Loucy (cell line): ENCODE results near the gene PDPN.

ENCODE experiments used
- H2AFZ ChIP-seq: fragments of 200-600 bp; sonication (generic); 2 replicates; pipeline ENCODE4 v1.6.0; 2016; ENCODE audit warnings: antibody characterized with exemption, mild to moderate bottlenecking, low read length, moderate library complexity
- H3F3A ChIP-seq: fragments of 200-600 bp; 2 replicates; pipeline ENCODE4 v1.6.0; 2016; ENCODE audit warnings: antibody characterized with exemption, low read depth, mild to moderate bottlenecking
- H3K27me3 ChIP-seq: fragments of 200-600 bp; sonication (generic); 2 replicates; pipeline ENCODE4 v1.6.1; 2014; ENCODE audit warnings: low read length, mild to moderate bottlenecking; ENCODE audit not compliant: insufficient read depth, poor library complexity, severe bottlenecking
- H3K36me3 ChIP-seq: fragments of 200-600 bp; sonication (generic); 2 replicates; pipeline ENCODE4 v1.6.1; 2016; ENCODE audit warnings: low read length; ENCODE audit not compliant: insufficient read depth
- H3K4me1 ChIP-seq: fragments of 200-600 bp; sonication (generic); 2 replicates; pipeline ENCODE4 v1.5.1; 2014; ENCODE audit warnings: low read length, mild to moderate bottlenecking; ENCODE audit not compliant: insufficient read depth, poor library complexity, severe bottlenecking
- H3K4me2 ChIP-seq: fragments of 200-600 bp; sonication (generic); 2 replicates; pipeline ENCODE4 v1.6.0; 2014; ENCODE audit warnings: antibody characterized with exemption, low read length, low read depth, mild to moderate bottlenecking; ENCODE audit not compliant: poor library complexity, severe bottlenecking
- H3K4me3 ChIP-seq: fragments of 200-600 bp; sonication (generic); 2 replicates; pipeline ENCODE4 v1.5.1; 2014; ENCODE audit warnings: low read length, mild to moderate bottlenecking, mixed read lengths; ENCODE audit not compliant: poor library complexity, severe bottlenecking
- H3K79me2 ChIP-seq: fragments of 200-600 bp; sonication (generic); 2 replicates; pipeline ENCODE4 v1.6.1; 2014; ENCODE audit warnings: low read length; ENCODE audit not compliant: insufficient read depth
- H3K9ac ChIP-seq: fragments of 200-600 bp; sonication (generic); 2 replicates; pipeline ENCODE4 v1.6.0; 2014; ENCODE audit warnings: mild to moderate bottlenecking, low read depth, low read length, moderate library complexity; ENCODE audit not compliant: poor library complexity, severe bottlenecking
- H3K9me2 ChIP-seq: fragments of 200-600 bp; sonication (generic); replicated peaks from 2 replicates; pipeline ENCODE4 v1.6.1; 2016; ENCODE audit warnings: low read depth, low read length, mixed read lengths
- H3K9me3 ChIP-seq: fragments of 200-600 bp; sonication (generic); 2 replicates; pipeline ENCODE4 v1.6.1; 2014; ENCODE audit warnings: mild to moderate bottlenecking, antibody characterized with exemption, low read length, low read depth; ENCODE audit not compliant: insufficient read depth
- H4K20me1 ChIP-seq: fragments of 200-600 bp; sonication (generic); 2 replicates; pipeline ENCODE4 v1.6.0; 2014; ENCODE audit warnings: antibody characterized with exemption, low read length, mild to moderate bottlenecking; ENCODE audit not compliant: insufficient read depth, poor library complexity, severe bottlenecking
- EZH2phosphoT487 ChIP-seq: fragments of 200-600 bp; IDR thresholded peaks from 2 replicates; pipeline ENCODE4 v1.6.1; 2018; ENCODE audit warnings: antibody characterized with exemption, mild to moderate bottlenecking, moderate library complexity, borderline replicate concordance
- TF ChIP-seq, protein P1 (sequence below): fragments of 200-600 bp; sonication (generic); conservative IDR thresholded peaks from 2 replicates; pipeline ENCODE4 v1.5.1; 2014; ENCODE audit warnings: mild to moderate bottlenecking, antibody characterized with exemption, low read length

PDPN gene

DNA sequence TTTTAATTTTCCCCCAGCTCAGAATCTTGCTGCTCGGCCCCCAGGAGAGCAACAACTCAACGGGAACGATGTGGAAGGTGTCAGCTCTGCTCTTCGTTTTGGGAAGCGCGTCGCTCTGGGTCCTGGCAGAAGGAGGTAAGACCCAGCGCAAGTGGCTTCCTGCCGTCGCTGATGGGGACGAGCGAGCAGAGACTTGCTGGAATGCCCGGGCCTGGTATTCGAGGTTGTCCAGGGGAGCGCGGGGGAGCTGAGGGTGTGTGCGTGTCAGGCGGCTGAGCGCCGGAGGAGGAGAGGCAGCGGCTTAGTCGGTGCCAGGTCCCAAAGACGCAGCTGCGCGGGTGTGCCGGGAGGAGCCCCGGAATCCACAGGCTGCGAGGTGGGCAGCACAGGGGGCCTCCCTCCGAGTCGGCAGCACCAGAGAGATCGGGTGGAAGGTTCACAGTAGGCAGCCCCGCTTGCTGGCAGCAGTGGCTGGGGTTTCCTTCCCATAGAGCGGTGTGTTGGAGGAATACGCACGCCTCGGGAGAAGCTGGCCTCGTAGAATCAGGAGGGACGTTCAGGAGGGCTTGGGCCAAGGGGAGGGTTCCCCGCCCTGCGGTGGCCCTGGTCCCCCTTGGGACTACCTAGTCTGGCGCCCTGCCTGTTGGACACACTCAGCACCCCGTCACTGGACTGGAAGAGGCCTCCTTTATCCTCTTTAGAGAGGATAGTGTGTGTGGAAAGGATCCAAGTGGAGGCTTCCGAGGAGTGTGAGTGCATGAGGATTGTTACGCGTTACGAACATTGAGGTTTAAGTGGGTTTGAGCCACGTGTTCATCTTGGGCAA, 547 bp downstream of the PDPN start:
- Histone ChIP-seq H3K9ac (no peak overlapping the region), H3K4me2 (no peak overlapping the region), H3K4me1 (no peaks in the 10 kb centered on the region), H3K9me2 (no peaks in the 10 kb centered on the region), H2AFZ (no peak overlapping the region), H4K20me1 (no peaks in the 10 kb centered on the region), H3K27me3 (no peaks in the 10 kb centered on the region), H3F3A (no peaks in the 10 kb centered on the region), H3K79me2 (no peaks in the 10 kb centered on the region), H3K9me3 (no peaks in the 10 kb centered on the region), H3K4me3 (no peak overlapping the region), H3K36me3 (no peaks in the 10 kb centered on the region)
- TF ChIP-seq, protein P1, sequence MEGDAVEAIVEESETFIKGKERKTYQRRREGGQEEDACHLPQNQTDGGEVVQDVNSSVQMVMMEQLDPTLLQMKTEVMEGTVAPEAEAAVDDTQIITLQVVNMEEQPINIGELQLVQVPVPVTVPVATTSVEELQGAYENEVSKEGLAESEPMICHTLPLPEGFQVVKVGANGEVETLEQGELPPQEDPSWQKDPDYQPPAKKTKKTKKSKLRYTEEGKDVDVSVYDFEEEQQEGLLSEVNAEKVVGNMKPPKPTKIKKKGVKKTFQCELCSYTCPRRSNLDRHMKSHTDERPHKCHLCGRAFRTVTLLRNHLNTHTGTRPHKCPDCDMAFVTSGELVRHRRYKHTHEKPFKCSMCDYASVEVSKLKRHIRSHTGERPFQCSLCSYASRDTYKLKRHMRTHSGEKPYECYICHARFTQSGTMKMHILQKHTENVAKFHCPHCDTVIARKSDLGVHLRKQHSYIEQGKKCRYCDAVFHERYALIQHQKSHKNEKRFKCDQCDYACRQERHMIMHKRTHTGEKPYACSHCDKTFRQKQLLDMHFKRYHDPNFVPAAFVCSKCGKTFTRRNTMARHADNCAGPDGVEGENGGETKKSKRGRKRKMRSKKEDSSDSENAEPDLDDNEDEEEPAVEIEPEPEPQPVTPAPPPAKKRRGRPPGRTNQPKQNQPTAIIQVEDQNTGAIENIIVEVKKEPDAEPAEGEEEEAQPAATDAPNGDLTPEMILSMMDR, result no peak

DNA sequence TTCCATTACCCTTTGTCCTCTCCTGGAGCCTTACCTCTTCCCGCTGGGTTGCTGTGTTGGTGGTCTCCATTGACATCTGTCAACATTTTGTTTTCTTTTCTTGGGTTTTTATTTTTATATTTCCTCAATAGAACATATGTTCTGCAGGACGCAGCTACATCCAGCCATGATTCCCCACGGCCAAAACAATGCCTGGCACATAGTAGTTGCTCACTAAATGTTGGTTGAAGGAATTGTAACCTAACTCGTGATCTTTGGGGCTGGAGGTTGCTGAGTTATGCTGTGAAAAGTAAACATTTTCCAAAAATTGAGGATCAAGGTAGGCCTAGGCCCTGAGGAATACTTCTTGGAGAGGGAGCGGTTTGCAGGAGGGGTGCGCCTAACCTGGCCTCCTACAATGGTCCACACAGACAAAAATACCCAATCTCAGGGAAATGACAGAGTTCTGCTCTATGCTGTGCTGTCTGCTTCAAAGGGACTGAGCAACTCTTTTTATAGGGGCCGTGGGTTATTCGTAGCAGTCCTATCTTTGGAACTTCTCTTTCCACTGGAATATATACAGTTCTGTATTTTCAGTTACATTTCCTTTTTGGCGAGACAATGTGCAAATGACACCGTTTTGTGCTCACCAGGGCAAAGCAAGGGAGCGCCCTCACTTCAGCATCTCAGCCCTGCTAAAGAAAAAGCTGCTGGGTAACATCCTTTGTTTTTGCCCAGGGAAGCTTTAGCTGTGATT, 1.4 kb downstream of the PDPN start:
- Histone ChIP-seq H3F3A (no peaks in the 10 kb centered on the region), H3K36me3 (no peaks in the 10 kb centered on the region), H3K27me3 (no peaks in the 10 kb centered on the region), H3K79me2 (no peaks in the 10 kb centered on the region), H3K9me2 (no peaks in the 10 kb centered on the region), H4K20me1 (no peaks in the 10 kb centered on the region), H3K9me3 (no peaks in the 10 kb centered on the region), H3K4me1 (no peaks in the 10 kb centered on the region), H3K4me3 (no peak overlapping the region), H2AFZ (no peak overlapping the region), H3K4me2 (no peak overlapping the region), H3K9ac (no peak overlapping the region)
- TF ChIP-seq, protein P1, result no peak
- no peak for TF ChIP-seq EZH2phosphoT487

DNA sequence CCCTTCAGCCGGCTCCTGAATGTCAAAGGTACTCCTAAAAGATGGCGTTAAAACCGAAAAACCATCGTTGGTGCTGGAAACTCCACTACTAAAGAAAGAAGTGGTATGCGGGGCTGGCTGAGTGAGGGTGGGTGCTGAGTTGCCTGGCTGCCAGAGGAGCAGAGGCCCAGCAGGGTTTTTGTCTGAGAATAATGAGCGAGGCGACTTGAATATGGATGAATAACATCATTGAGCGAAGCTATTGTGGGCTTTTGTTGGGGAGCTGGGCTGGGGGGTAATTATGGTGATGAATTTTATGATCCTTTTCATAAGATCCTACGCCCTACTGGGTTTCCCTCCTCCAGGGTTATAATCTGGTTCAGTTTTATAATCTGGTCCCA, 2.0 kb downstream of the PDPN start:
- Histone ChIP-seq H3K9ac (no peak overlapping the region), H3K27me3 (no peaks in the 10 kb centered on the region), H3K4me1 (no peaks in the 10 kb centered on the region), H3K79me2 (no peaks in the 10 kb centered on the region), H3K9me3 (no peaks in the 10 kb centered on the region), H3F3A (no peaks in the 10 kb centered on the region), H2AFZ (no peak overlapping the region), H3K36me3 (no peaks in the 10 kb centered on the region), H3K9me2 (no peaks in the 10 kb centered on the region), H3K4me2 (no peak overlapping the region), H4K20me1 (no peaks in the 10 kb centered on the region), H3K4me3 (no peak overlapping the region)
- TF ChIP-seq, protein P1, result no peak
- no peak for TF ChIP-seq EZH2phosphoT487
